ENCODE data around the gene KIF11. TPM values are rescaled to one million over a fixed set of nuclear protein-coding genes. Genes with fewer than 3 reads are reported as not detected.

KIF11 gene
- total RNA-seq (42.6 and 42.8 TPM in 2 replicates), polyA plus RNA-seq (4.7 and 7.3 TPM in 2 replicates), polyA minus RNA-seq (6.8 and 9.2 TPM in 2 replicates), Bru-seq, nascent RNA (percentile 87 among the genes with signal in this experiment), BruChase-seq, experiment 1, labeled RNA remaining after a 6-hour chase (percentile 86 among the genes with signal in this experiment), BruChase-seq, experiment 2, labeled RNA remaining after a 2-hour chase (percentile 82 among the genes with signal in this experiment)
- polyA plus RNA-seq (2011; cell fraction: cytosol; rRNA removed) = 12.5 and 14.2 TPM in 2 replicates
- 10.1 and 16.2 TPM in 2 replicates for polyA plus RNA-seq (2011; cell fraction: nucleus; rRNA removed)
- polyA plus RNA-seq (2012) = 13.1 and 34.0 TPM in 2 replicates
- 28.1 TPM for polyA minus RNA-seq (2011; cell fraction: cytosol; rRNA and poly(A)+ RNA removed)
- polyA minus RNA-seq (2011; cell fraction: nucleus; rRNA and poly(A)+ RNA removed) = 6.9 and 13.5 TPM in 2 replicates
- long read RNA-seq, full-length matches to known transcripts = 50 of 69 reads
- long read RNA-seq, partial matches to known transcripts = 8 of 69 reads
- long read RNA-seq, other reads (novel, unspliced or antisense) = 11 of 69 reads

- dilution Hi-C loops (cut with MboI; ENCODE audit: extremely low pct_ligation_motif_present, low sequenced_read_pairs) = no loop called here
- ChIA-PET CTCF (interaction anchor here (0.6 to 1.1 kb wide), 3 partner anchors 11 to 532 kb away, joined by 4 read pairs; no protein-coding TSS in a partner anchor), POLR2A (interaction anchor here (1.3 kb wide), 1 partner anchor 21 kb away, joined by 3 read pairs; no protein-coding TSS in a partner anchor)
- H2AFZ ChIP-seq (ENCODE audit: low read depth, low read length) = peak within 1 kb of the TSS; percentile 62
- H3K4me3 ChIP-seq (replicated peaks in 1 of 3; ENCODE audit: insufficient read depth in 1 of 3, low read depth in 1 of 3, low read length in 3 of 3) = peak within 1 kb of the TSS; percentile 75 to 95 (median 93)
- FAIRE-seq (peak; percentile 96), DNase-seq (ENCODE audit: low read depth, low spot score) (peak; percentile 98)
- intact Hi-C loops (cut with micrococcal nuclease) = loop anchor here (2.0 to 5.0 kb wide), 5 partner anchors 48 to 284 kb away; no protein-coding TSS in a partner anchor
- TF ChIP-seq POLR2A (IDR thresholded peaks at IDR 0.05; ENCODE audit: low read depth, low read length) (peak; percentile 96), POLR2AphosphoS5 (IDR thresholded peaks at IDR 0.05; ENCODE audit: insufficient read depth, low read depth, low read length) (peak; percentile 91), MAX (IDR thresholded peaks at IDR 0.05; ENCODE audit: insufficient read depth, insufficient read length) (peak; percentile 48), CTCF (IDR thresholded peaks at IDR 0.05; ENCODE audit: extremely low read depth in 1 of 2, insufficient read depth in 1 of 2, low read depth in 1 of 2, low read length in 2 of 2) (no peak), EZH2 (IDR thresholded peaks at IDR 0.05; ENCODE audit: borderline replicate concordance, low read depth, low read length, severe bottlenecking) (no peak)
- H3K27ac ChIP-seq (ENCODE audit: insufficient read depth, low read depth, low read length) = peak within 1 kb of the TSS; percentile 83
- no peaks in the 10 kb centered on the region for H4K20me1 ChIP-seq (replicated peaks; ENCODE audit: control insufficient read depth, extremely low read depth, insufficient read depth, low read length)
- no peaks in the 10 kb centered on the region for H3K9me1 ChIP-seq (replicated peaks; ENCODE audit: control insufficient read depth, extremely low read depth, insufficient read depth, low read length)
- H3K9me3 ChIP-seq (replicated peaks; ENCODE audit: control insufficient read depth, insufficient read depth, low read length) = no peaks in the 10 kb centered on the region
- H3K79me2 ChIP-seq (ENCODE audit: control insufficient read depth, insufficient read depth, low read length) = peaks cover 50% of the 10 kb centered on the region
- H3K27me3 ChIP-seq (ENCODE audit: control insufficient read depth in 2 of 2, insufficient read depth in 2 of 2, low read length in 2 of 2) = no peaks in the 10 kb centered on the region
- H3K4me1 ChIP-seq (ENCODE audit: control insufficient read depth, extremely low read depth, insufficient read depth, low read length) = peaks cover 33% of the 10 kb centered on the region
- H3K36me3 ChIP-seq (ENCODE audit: control insufficient read depth in 2 of 2, extremely low read depth in 1 of 2, insufficient read depth in 2 of 2, low read length in 2 of 2) = no peaks in the 10 kb centered on the region
- H3K9ac ChIP-seq (replicated peaks; ENCODE audit: extremely low read depth, insufficient read depth, low read length) = peak within 1 kb of the TSS; percentile 85
- BruUV-seq (replicated peaks) = TSS peak; percentile 34
- peak within 1 kb of the TSS; percentile 87 for H3K4me2 ChIP-seq (ENCODE audit: insufficient read depth, low read length)
Measured at GRCh38 chr10:92592761-92593618, at the start of gene KIF11. Gene KIF11 (plus strand): TSS chr10:92593130. CDS start chr10:92593376, 246 bp downstream.

Data from endothelial cell of umbilical vein (primary cell).